GM18526 (cell line): ENCODE results near the gene SWT1.

Source experiments
- POLR2A ChIP-seq: IDR thresholded peaks from 3 replicates; pipeline ENCODE4 v1.6.1; 2011; ENCODE audit not compliant: insufficient read length; ENCODE audit errors: extremely low read depth

Gene SWT1

GRCh38 chr1:185268352-185268751 lies 111.4 kb downstream of the SWT1 start:
- no peak for TF ChIP-seq POLR2A

DNA sequence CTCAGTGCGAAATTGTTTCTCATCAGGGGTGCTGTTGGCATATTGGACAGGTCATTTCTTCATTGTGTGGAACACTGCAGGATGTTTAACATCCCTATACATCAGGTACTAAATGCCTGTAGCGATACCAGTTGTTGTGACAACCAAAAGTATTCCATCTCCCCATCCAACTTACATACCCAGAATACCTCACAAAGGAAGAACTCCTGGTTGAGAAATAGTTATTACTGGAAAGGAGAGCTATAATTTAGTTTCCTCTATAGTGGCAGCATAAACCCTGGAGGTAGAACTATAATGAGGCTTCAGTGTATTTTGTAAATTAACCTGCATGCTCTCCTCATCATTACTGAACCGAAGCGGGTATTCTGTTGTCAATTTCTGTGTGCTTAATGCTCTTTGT lies 115.0 kb downstream of the SWT1 start:
- no peak for TF ChIP-seq POLR2A

DNA sequence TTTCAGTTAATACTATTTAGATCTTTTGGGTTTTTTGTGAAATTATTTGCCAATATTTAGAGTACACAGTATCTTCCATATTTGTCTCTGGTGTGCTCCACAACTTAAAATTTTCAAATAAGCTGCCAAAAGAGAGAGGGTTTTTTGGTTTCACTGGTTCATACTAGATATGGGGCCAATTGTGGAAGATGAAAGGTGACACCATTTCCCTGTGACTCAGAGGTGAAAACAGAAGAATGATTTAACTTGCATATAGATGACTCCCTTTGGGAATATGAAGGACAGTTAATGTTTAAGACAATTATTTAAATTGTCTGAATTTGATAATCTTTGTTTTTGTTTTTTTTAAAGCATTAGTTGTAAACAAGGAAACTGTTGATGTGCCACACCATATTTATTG lies 122.6 kb downstream of the SWT1 start:
- TF ChIP-seq POLR2A = no peak

DNA sequence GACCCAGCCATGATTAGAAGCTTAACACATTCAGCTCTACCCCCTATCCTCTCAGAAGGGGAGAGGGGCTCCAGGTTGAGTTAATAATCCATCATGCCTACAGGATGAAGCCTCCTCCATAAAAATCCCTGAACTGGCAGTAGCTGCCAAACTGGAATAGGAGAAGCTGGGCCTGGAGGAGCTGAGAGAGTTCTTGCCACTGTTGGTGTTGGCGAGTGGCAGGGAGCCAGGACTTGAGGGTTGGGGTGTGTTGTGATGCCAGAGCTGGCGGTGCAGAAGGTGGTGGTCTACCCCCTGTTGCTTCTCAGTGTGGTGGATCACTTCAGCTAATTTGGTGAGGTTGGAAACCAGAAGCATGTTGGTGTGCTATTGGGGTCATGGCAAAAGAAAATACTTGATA lies 123.6 kb downstream of the SWT1 start:
- no peak for TF ChIP-seq POLR2A

GRCh38 chr1:185281245-185281644 lies 124.3 kb downstream of the SWT1 start:
- TF ChIP-seq POLR2A = no peak

GRCh38 chr1:185284116-185284515 lies 127.1 kb downstream of the SWT1 start:
- TF ChIP-seq POLR2A = no peak

DNA sequence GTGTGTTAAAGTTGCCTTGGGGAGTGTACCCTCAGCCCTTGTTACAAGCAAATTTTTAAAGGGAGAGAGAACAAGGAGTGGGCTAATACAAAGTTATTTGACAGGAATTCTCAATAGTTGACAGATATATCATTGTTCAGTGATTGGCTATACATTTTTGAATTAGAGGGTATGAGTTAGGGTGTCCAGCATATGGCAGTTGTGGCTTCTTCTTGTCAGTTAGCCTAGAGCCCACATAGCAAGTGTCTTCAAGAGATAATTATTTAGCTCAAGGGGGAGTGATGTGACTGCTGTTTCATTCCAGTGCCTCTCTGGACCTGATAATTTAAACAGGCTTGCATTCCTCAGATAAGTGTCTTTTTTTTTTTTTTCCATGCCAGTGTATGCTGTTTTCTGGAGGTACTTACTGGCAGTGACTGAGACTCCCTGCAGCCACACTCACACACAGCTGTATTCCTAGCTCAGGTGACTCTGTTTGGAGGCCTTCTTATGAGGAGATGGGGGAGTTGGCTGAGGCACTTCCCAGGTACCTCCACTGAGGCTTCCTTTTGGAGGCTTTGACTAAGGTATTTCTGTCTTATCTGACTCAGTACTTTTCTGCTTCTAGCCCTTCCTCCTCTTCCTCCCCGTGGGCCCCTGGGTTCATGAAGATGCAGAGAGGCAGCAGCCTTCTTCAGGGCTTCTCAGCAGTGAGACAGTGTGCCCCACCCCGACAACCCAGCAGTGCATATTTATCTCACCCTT lies 127.7 kb downstream of the SWT1 start:
- TF ChIP-seq POLR2A = no peak

GRCh38 chr1:185287451-185287850 lies 130.5 kb downstream of the SWT1 start:
- TF ChIP-seq POLR2A = no peak

- no peak for TF ChIP-seq POLR2A
Measured at GRCh38 chr1:185288435-185288834, 131.5 kb downstream of the SWT1 start.

DNA sequence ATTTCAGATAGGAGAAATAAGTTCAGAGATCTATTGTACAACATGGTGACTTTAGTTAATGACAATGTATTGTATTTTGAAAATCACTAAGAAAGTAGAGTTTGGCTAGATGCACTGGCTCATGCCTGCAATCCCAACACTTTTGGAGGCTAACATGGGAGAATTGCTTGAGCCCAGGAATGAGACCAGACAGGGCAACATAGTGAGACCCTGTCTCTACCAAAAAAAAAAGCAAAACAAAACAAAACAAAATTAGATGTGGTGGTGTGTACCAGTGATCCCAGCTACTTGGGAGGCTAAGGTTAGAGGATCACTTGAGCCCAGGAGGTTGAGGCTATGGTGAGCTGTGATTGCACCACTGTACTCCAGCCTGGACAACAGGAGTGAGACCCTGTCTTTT lies 132.9 kb downstream of the SWT1 start:
- TF ChIP-seq POLR2A = no peak

- no peak for TF ChIP-seq POLR2A
Measured at GRCh38 chr1:185291159-185291558, 134.2 kb downstream of the SWT1 start.

DNA sequence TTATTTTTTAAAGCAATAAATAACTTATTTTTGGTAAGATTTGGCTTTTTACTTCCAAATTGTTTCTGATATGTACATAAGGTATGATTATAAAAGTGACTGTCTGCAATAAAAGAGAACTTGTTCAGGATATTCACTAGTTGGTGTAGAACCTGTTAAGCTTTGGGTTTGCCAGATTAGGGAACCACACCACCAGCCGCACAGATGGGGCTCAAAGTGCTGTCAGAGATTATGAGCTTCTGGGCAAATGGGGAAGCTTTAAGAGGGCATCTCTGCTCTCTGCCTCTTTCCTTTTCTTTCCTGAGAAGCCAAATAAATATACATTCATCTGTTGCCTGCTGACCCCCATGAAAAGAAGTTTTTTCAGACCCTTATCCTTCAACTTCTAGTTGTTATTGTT lies 134.7 kb downstream of the SWT1 start:
- no peak for TF ChIP-seq POLR2A

DNA sequence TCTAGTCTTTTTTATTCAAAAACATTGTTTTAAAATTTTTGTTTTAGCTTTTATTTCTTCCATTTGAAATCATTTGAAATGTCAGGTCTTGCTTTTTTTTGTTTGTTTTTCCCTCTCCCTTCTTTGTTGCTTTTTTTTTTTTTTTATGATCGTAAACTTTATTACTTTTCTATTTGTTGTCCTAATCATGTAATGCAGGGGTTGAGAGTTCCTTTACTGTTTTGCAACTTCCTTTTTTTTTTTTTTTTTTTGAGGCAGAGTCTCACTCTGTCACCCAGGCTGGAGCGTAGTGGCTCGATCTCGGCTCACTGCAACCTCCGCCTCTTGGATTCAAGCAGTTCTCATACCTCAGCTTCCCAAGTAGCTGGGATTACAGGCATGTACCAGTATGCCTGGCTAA lies 135.3 kb downstream of the SWT1 start:
- no peak for TF ChIP-seq POLR2A

DNA sequence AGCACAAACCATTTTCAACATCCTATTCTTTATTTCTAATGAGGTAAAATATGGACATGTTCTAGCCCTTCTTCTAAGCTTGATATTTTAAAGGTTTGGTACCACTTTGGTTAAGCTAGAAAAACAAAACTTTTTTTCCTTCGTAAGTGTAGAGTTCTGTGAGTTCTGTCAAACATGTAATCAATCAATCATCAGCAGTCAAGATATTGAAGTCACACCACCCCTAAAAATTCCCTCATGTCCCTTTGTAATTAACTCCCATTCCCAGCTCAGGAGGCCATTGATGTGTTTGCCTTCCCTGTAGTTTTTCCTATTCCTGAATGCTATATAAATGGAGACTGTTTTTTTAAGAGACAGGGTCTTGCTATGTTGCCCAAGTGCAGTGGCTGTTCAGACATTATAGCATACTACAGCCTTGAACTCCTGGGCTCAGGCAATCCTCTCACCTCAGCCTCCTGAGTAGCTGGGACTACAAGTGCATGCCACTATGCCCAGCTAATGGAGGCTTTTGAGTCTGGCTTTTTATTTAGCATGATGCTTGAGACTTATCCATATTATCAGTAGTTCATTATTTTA lies 137.1 kb downstream of the SWT1 start:
- no peak for TF ChIP-seq POLR2A

- TF ChIP-seq POLR2A = no peak
Measured at GRCh38 chr1:185295091-185295490, 138.1 kb downstream of the SWT1 start.

- no peak for TF ChIP-seq POLR2A
Measured at GRCh38 chr1:185297982-185298381, 141.0 kb downstream of the SWT1 start.

GRCh38 chr1:185300152-185300551 lies 143.2 kb downstream of the SWT1 start:
- no peak for TF ChIP-seq POLR2A
